HG02973 (cell line): ENCODE measurements around the gene TRIOBP.
"Not testable (repeated sequence)": the region's sequence is repeated elsewhere in the genome, so short reads cannot be mapped to it uniquely, and the experiment has no call there.

Source experiments
- ATAC-seq: cut with Tn5 transposase; IDR thresholded peaks from one replicate; pipeline ENCODE4 v1.9.1; 2021; ENCODE audit warnings: moderate library complexity; ENCODE audit not compliant: unreplicated experiment

TRIOBP gene

GRCh38 chr22:37690901-37691504 lies 5.8 kb upstream of the TRIOBP start:
- ATAC-seq: no peak

DNA sequence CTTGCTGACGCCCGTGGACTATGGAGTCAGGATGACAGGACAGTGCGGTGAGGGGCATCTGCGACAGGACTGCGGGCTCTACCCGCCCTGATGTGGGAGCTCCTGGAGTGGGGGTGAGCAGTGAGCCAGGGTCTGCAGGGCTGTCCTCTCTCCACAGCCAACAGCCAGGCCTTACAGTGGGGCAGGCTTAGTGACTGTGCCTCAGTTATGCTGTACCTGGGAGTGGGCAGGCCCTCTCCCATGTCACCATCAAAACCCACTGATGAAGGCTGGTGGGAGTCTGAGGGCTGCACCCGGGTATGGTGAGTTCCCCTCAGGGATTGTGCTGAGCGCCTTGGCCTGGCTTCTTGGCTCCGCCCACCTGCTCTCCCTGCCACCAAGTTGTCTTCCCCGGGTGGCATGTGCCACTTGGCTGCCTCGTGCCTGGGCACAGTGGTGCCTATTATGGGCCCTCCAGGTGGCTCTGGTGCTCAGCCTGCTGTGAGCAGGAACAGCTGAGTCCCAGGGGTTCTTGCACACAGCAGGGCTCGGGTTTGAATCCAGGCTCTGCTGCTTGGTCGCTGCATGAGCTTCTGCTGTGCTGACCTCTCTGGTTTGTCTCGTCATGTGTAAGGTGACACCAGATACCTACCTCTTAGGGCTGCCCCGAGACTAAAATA lies 4.1 kb upstream of the TRIOBP start:
- no peak for ATAC-seq

GRCh38 chr22:37694131-37694530 lies 2.7 kb upstream of the TRIOBP start:
- not testable (repeated sequence) for ATAC-seq

- ATAC-seq: not testable (repeated sequence)
Measured at GRCh38 chr22:37696260-37696656, 590 bp upstream of the TRIOBP start.

- ATAC-seq: no peak
Measured at GRCh38 chr22:37697538-37697835, 639 bp downstream of the TRIOBP start.

DNA sequence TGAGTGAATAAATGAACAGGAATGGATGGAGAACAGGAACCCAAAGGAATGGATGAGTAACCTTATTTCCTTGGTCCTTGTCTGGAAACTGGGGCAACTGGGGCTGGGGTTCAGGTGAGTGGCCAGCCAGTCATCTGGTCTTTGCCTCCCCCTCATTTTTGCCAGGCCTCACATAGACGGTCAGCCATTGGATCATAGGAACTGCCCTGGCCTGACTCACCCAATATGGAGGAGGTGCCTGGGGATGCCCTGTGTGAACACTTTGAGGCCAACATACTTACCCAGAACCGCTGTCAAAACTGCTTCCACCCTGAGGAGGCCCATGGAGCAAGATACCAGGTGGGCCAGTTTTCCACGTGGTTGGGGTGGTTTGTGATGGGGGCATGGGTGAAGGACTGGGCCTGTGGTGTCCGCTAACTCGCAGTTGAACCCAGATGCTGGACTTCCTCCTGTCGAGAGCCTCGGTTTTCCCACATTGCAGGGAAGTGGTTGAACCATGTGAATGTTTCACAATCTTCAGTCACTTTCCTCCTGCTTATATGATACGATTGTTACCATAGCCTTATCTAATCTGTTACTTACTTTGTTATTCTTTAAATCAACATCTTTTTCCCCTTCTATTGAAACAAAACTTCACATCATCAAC lies 4.4 kb downstream of the TRIOBP start:
- ATAC-seq: no peak

DNA sequence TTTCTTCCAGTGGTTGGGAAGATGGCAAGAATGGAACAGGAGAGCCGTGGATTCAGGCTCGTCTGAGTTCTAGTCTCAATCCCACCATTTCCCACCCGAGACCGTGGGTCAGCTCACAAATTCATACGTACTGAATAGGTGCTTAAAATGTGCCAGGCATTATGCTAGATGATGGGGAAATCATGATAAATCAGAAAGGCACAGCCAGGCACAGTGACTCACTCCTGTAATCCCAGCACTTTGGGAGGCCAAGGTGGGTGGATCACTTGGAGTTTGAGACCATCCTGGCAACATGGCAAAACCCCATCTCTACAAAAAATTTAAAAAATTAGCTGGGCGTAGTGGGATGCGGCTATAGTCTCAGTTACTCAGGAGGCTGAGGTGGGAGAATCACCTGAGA lies 7.1 kb downstream of the TRIOBP start:
- no peak for ATAC-seq

DNA sequence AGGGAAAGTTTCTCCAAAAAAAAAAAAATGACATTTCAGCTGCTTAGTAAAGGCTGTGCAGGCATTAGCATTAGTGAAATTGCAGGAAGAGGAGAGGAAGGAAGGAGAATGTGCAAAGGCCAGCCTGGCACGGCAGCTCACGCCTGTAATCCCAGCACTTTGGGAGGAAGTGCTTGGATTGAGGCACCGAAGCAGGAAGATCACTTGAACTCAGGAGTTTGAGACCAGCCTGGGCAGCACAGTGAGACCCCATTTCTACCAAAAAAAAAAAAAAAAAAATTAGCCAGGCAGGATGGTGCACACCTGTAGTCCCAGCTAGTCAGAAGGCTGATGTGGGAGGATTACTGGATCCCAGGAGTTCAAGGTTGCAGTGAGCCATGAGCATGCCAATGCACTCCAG lies 7.8 kb downstream of the TRIOBP start:
- no peak for ATAC-seq

GRCh38 chr22:37705205-37705604 lies 8.4 kb downstream of the TRIOBP start:
- ATAC-seq: no peak

DNA sequence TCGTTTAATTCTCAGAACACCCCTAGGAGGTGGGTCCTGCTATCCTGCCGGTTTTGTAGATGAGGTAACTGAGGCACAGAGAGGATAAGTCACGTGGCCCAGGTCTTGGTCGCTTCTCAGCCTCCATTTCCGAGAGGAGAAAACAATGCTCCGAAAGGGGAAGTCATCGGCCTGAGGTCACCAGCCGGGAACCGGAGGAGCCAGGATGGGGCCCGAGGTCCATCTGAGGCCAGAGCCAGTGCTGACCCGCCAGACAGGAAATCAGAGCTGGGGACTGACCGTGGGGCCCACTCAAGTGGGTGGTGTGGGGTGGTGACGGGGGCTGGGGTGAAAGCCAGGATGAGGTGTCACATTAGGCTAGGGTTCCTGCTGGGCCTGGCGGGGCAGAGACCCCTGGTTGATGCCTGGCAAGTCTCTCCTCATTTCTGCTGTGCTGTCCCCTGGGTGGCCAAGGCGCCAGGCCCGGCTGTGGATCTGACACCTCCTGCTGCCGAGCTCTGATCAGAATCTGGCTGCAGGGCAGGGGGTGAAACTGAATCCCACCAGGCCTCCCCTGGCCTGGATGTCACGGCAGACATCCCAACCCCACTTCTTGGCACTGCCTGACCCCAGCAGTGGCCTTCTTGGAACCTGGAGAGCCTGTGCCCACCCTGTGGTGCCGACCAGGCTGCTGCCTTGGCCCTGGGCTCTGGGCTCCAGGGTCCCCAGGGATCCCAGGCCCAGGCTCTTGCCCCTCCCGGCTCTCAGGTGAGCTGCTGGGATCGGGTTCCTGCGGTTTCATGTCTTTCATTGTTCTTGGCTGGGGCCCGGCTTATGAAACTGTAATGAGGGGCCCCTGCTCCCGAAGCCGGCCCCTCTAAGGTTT lies 12.0 kb downstream of the TRIOBP start:
- ATAC-seq: no peak

GRCh38 chr22:37709445-37709765 lies 12.6 kb downstream of the TRIOBP start:
- ATAC-seq: no peak

DNA sequence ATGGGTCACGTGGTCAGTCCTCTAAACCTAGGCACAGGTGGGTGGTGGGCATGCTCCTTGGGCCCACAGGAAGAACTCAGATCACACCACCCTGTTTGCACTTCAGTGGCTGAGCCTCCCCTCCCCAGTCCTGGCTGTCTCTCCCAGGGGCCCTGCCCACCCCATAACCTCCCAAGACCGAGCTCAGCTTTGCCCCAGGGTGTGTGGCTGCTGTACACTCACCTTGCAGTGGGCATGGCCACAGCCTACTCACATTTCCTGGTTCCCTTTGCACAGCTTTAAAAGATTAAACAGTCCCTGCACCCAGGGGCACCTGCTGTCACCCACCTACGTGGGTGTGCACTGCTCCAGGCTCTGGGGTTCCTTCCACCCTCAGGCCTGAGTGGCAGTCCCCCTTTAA lies 13.8 kb downstream of the TRIOBP start:
- no peak for ATAC-seq

DNA sequence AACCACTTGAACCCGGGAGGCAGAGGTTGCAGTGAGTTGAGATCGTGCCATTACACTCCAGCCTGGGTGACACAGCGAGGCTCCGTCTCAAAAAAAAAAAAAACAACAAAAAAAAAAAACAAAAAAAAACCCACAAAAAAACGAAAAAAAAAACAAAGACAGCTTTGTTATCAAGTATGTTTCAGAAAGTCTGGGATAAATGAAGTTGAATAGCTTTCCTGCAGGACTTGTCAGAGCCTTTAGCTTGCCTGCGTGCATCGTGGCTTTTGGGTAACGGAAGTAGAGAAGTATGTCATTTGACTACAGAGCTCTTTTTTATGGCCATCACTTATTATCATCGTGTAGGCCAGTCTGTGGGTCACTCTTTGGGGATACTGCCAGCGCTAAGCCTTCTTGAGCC lies 14.6 kb downstream of the TRIOBP start:
- no peak for ATAC-seq

GRCh38 chr22:37713761-37714160 lies 16.9 kb downstream of the TRIOBP start:
- ATAC-seq: no peak

DNA sequence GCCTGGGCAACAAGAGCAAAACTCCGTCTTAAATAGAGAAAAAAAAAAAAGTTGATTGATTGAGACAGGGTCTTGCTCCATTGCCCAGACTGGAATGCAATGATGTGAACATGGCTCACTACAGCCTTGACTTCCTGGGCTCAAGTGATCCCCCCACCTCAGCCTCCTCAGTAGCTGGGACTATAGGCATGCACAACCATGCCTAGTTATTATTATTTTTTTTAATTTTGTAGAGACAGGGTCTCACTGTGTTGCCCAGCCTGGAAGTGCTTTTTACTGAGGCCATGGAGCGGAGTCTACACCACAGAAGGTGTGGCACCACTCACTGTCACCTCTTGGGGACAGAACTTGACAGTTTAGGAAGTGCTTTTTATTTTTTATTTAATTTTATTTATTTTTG lies 17.8 kb downstream of the TRIOBP start:
- ATAC-seq: no peak

GRCh38 chr22:37715760-37716159 lies 18.9 kb downstream of the TRIOBP start:
- ATAC-seq: no peak

GRCh38 chr22:37716708-37717107 lies 19.9 kb downstream of the TRIOBP start:
- no peak for ATAC-seq

DNA sequence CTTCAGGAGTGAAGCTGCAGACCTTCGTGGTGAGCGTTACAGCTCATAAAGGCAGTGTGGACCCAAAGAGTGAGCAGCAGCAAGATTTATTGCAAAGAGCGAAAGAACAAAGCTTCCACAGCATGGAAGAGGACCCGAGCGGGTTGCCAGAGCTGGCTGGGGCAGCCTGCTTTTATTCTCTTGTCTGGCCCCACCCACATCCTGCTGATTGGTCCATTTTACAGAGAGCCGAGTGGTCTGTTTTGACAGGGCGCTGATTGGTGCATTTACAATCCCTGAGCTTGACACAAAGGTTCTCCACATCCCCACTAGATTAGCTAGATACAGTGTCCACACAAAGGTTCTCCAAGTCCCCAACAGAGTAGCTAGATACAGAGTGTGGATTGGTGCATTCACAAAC lies 20.4 kb downstream of the TRIOBP start:
- not testable (repeated sequence) for ATAC-seq

- not testable (repeated sequence) for ATAC-seq
Measured at GRCh38 chr22:37717746-37718305, 21.0 kb downstream of the TRIOBP start.

DNA sequence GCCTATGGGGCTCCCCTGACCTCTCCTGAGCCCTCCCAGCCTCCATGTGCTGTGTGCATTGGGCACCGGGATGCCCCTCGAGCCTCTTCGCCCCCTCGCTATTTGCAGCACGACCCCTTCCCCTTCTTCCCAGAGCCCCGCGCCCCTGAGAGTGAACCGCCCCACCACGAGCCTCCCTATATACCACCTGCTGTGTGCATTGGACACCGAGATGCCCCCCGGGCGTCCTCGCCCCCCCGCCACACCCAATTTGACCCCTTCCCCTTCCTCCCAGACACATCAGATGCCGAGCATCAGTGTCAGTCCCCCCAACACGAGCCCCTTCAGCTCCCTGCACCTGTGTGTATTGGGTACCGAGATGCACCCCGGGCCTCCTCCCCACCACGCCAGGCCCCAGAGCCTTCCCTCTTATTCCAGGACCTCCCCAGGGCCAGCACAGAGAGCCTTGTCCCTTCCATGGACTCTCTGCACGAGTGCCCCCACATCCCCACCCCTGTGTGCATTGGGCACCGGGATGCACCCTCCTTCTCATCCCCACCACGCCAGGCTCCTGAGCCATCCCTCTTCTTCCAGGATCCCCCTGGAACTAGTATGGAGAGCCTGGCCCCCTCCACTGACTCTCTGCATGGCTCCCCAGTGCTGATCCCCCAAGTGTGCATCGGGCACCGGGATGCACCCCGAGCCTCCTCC lies 28.8 kb downstream of the TRIOBP start:
- ATAC-seq: no peak
